GM21737 (cell line): ENCODE data around the gene GTF2A1L.
"Not testable (repeated sequence)": the region's sequence is repeated elsewhere in the genome, so short reads cannot be mapped to it uniquely, and the experiment has no call there.

Source experiments
- ATAC-seq: cut with Tn5 transposase; IDR thresholded peaks from one replicate; pipeline ENCODE4 v1.9.1; 2021; ENCODE audit warnings: mild to moderate bottlenecking, moderate library complexity; ENCODE audit not compliant: unreplicated experiment

GTF2A1L gene

GRCh38 chr2:48694149-48694548 lies 76.5 kb downstream of the GTF2A1L start:
- ATAC-seq, result no peak

GRCh38 chr2:48695991-48696390 lies 78.3 kb downstream of the GTF2A1L start:
- ATAC-seq, result no peak

- ATAC-seq, result no peak
Measured at GRCh38 chr2:48696881-48697280, 79.2 kb downstream of the GTF2A1L start.

- no peak for ATAC-seq
Measured at GRCh38 chr2:48699348-48699930, 81.8 kb downstream of the GTF2A1L start.

- ATAC-seq, result not testable (repeated sequence)
Measured at GRCh38 chr2:48703621-48704020, 86.0 kb downstream of the GTF2A1L start.

GRCh38 chr2:48707466-48707865 lies 89.8 kb downstream of the GTF2A1L start:
- ATAC-seq, result no peak

- no peak for ATAC-seq
Measured at GRCh38 chr2:48709096-48710034, 91.7 kb downstream of the GTF2A1L start.

GRCh38 chr2:48711343-48711742 lies 93.7 kb downstream of the GTF2A1L start:
- no peak for ATAC-seq

- no peak for ATAC-seq
Measured at GRCh38 chr2:48712151-48712550, 94.5 kb downstream of the GTF2A1L start.

GRCh38 chr2:48713647-48714046 lies 96.0 kb downstream of the GTF2A1L start:
- no peak for ATAC-seq

- no peak for ATAC-seq
Measured at GRCh38 chr2:48714245-48714644, 96.6 kb downstream of the GTF2A1L start.

- no peak for ATAC-seq
Measured at GRCh38 chr2:48715042-48715899, 97.6 kb downstream of the GTF2A1L start.

GRCh38 chr2:48715956-48716355 lies 98.3 kb downstream of the GTF2A1L start:
- ATAC-seq, result no peak

- ATAC-seq, result no peak
Measured at GRCh38 chr2:48717846-48718245, 100.2 kb downstream of the GTF2A1L start.

GRCh38 chr2:48719480-48720177 lies 102.0 kb downstream of the GTF2A1L start:
- no peak for ATAC-seq

GRCh38 chr2:48721158-48721557 lies 103.5 kb downstream of the GTF2A1L start:
- ATAC-seq, result no peak

GRCh38 chr2:48722391-48722790 lies 104.7 kb downstream of the GTF2A1L start:
- ATAC-seq, result no peak

- no peak for ATAC-seq
Measured at GRCh38 chr2:48723129-48723528, 105.5 kb downstream of the GTF2A1L start.

- ATAC-seq, result no peak
Measured at GRCh38 chr2:48724278-48724677, 106.6 kb downstream of the GTF2A1L start.

GRCh38 chr2:48725696-48726494 lies 108.2 kb downstream of the GTF2A1L start:
- no peak for ATAC-seq
